GM12875 (cell line): ENCODE measurements around the gene VPS45.

Experiments used
- H3K4me3 ChIP-seq: one replicate; pipeline ENCODE4 v1.5.1; 2011; ENCODE audit warnings: low read depth, low read length, control low read depth
- CTCF ChIP-seq: IDR thresholded peaks from 2 replicates; pipeline ENCODE4 v1.5.1; 2011; ENCODE audit warnings: low read depth, mild to moderate bottlenecking, control low read depth, inconsistent platforms, low read length, moderate library complexity, borderline replicate concordance; ENCODE audit not compliant: insufficient read depth

The VPS45 gene

GRCh38 chr1:150150133-150151021 lies 82.8 kb downstream of the VPS45 start:
- peak overlapping the region; percentile 95 for H3K4me3 ChIP-seq
- TF ChIP-seq CTCF, result no peak

- H3K4me3 ChIP-seq, result peak overlapping the region; percentile 95
- TF ChIP-seq CTCF, result no peak
Measured at GRCh38 chr1:150151291-150152181, 84.0 kb downstream of the VPS45 start.

GRCh38 chr1:150152182-150152536 lies 84.6 kb downstream of the VPS45 start:
- H3K4me3 ChIP-seq, result peak overlapping the region; percentile 95
- TF ChIP-seq CTCF, result no peak

- no peak for TF ChIP-seq CTCF
- H3K4me3 ChIP-seq, result no peak overlapping the region
Measured at GRCh38 chr1:150152772-150153456, 85.3 kb downstream of the VPS45 start.

GRCh38 chr1:150154143-150154542 lies 86.6 kb downstream of the VPS45 start:
- peak overlapping the region; percentile 2 for H3K4me3 ChIP-seq
- no peak for TF ChIP-seq CTCF

- H3K4me3 ChIP-seq, result no peak overlapping the region
- TF ChIP-seq CTCF, result no peak
Measured at GRCh38 chr1:150155413-150156071, 88.0 kb downstream of the VPS45 start.
